ENCODE results near the gene HDLBP.

DNA sequence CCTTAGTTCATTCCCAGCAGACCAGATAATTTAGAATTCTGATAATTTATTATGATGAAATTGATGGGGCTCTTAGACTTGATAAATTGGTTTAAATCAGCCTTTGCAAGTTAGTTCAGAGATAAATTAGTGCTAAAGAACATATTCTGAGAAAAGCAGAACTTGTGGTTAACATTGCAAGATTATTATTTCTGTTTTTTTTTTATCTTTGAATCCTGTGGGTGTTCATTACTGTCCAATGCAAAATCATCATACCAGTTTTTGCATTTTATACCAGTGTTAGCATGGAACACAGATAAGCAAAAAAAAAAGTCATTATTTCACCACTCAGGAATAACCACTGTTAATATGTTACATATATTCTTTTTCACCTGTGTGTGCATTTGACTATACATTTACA, 9.3 kb upstream of the HDLBP start:
- TF ChIP-seq POLR2A (IDR thresholded peaks at IDR 0.05; ENCODE audit: low read depth, low read length) = no peak
- TF ChIP-seq, protein P1, sequence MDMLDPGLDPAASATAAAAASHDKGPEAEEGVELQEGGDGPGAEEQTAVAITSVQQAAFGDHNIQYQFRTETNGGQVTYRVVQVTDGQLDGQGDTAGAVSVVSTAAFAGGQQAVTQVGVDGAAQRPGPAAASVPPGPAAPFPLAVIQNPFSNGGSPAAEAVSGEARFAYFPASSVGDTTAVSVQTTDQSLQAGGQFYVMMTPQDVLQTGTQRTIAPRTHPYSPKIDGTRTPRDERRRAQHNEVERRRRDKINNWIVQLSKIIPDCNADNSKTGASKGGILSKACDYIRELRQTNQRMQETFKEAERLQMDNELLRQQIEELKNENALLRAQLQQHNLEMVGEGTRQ (IDR thresholded peaks at IDR 0.05; ENCODE audit: low read depth, low read length) = no peak
- TF ChIP-seq, protein P2, sequence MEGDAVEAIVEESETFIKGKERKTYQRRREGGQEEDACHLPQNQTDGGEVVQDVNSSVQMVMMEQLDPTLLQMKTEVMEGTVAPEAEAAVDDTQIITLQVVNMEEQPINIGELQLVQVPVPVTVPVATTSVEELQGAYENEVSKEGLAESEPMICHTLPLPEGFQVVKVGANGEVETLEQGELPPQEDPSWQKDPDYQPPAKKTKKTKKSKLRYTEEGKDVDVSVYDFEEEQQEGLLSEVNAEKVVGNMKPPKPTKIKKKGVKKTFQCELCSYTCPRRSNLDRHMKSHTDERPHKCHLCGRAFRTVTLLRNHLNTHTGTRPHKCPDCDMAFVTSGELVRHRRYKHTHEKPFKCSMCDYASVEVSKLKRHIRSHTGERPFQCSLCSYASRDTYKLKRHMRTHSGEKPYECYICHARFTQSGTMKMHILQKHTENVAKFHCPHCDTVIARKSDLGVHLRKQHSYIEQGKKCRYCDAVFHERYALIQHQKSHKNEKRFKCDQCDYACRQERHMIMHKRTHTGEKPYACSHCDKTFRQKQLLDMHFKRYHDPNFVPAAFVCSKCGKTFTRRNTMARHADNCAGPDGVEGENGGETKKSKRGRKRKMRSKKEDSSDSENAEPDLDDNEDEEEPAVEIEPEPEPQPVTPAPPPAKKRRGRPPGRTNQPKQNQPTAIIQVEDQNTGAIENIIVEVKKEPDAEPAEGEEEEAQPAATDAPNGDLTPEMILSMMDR (conservative IDR thresholded peaks at IDR 0.05; ENCODE audit: low read depth, low read length) = no peak
- TF ChIP-seq RFX5 (IDR thresholded peaks at IDR 0.05; ENCODE audit: low read depth, low read length) = no peak
- TF ChIP-seq NFE2L2 (IDR thresholded peaks at IDR 0.05; ENCODE audit: low read depth, low read length) = no peak
- TF ChIP-seq BHLHE40 (IDR thresholded peaks at IDR 0.05; ENCODE audit: low read depth, low read length) = no peak
- TF ChIP-seq RCOR1 (IDR thresholded peaks at IDR 0.05; ENCODE audit: insufficient replicate concordance, low read length) = no peak
- TF ChIP-seq RAD21 (IDR thresholded peaks at IDR 0.05; ENCODE audit: low read length) = no peak
- TF ChIP-seq MXI1 (IDR thresholded peaks at IDR 0.05; ENCODE audit: borderline replicate concordance, low read depth, low read length) = no peak
- no peak for TF ChIP-seq SMC3 (IDR thresholded peaks at IDR 0.05; ENCODE audit: low read depth, low read length)
- TF ChIP-seq FOS (IDR thresholded peaks at IDR 0.05; ENCODE audit: low read depth, low read length) = no peak
- TF ChIP-seq CHD1 (IDR thresholded peaks at IDR 0.05; ENCODE audit: low read depth, low read length) = no peak
- no peak for TF ChIP-seq MAFK (IDR thresholded peaks at IDR 0.05; ENCODE audit: low read depth, low read length)
